Thoracic aorta (tissue), 2 donors: Measurements from ENCODE around the gene HMOX2. TPM values are rescaled to one million over a fixed set of nuclear protein-coding genes. Genes with fewer than 3 reads are reported as not detected.
A peak's percentile ranks its signal among the peaks of the same experiment; 100 is the strongest.

Experiments
- ATAC-seq: fragments of 150-250 bp; one replicate; pipeline ENCODE4 v1.8.0; 2017; ENCODE audit warnings: low read depth; ENCODE audit not compliant: insufficient number of reproducible peaks, low FRiP score
- DNase-seq: peaks from one replicate; pipeline ENCODE4 v3.0.0-alpha.2; 2020; ENCODE audit warnings: low spot score
- H3K27ac ChIP-seq, 2 donors: fragments of 200-600 bp; sonication (generic); 1 replicate in 1 of 2; 2 replicates in 1 of 2; pipeline ENCODE4 v1.5.1; 2016; ENCODE audit warnings: mild to moderate bottlenecking in 2 of 2, moderate library complexity in 2 of 2
- H3K27me3 ChIP-seq: fragments of 200-600 bp; sonication (generic); replicated peaks from 2 replicates; pipeline ENCODE4 v1.6.0; 2016; ENCODE audit warnings: mild to moderate bottlenecking; ENCODE audit not compliant: insufficient read depth
- H3K36me3 ChIP-seq: fragments of 200-600 bp; sonication (generic); one replicate; pipeline ENCODE4 v1.5.1; 2016
- H3K4me1 ChIP-seq, 2 donors: fragments of 200-600 bp; sonication (generic); 1 replicate in 1 of 2; 2 replicates in 1 of 2; pipeline versions ENCODE4 v1.5.1 to v1.6.0; 2016; ENCODE audit warnings: low read depth in 2 of 2, mild to moderate bottlenecking in 1 of 2; ENCODE audit not compliant: control insufficient read depth in 1 of 2
- H3K4me3 ChIP-seq: fragments of 200-600 bp; sonication (generic); 2 replicates; pipeline ENCODE4 v1.5.1; 2016; ENCODE audit warnings: mild to moderate bottlenecking
- H3K9me3 ChIP-seq: fragments of 200-600 bp; sonication (generic); 2 replicates; pipeline ENCODE4 v1.5.1; 2016
- CTCF ChIP-seq: fragments of 200-600 bp; sonication (generic); IDR thresholded peaks from one replicate; pipeline ENCODE4 v1.5.1; 2019; ENCODE audit warnings: antibody characterized with exemption
- total RNA-seq, 2 donors: library from RNA; depleted of rRNA; stranded (reverse); fragments of >200 nt; gene quantifications; one replicate each; pipeline versions ENCODE4 v1.1.0 to v1.2.3, GENCODE V29; 2016

Gene HMOX2
- total RNA-seq, 2 donors from 2014 or later: 35.3 to 43.5 TPM

GRCh38 chr16:4519274-4520058, 43.3 kb downstream of the HMOX2 start:
- ATAC-seq (no peak), DNase-seq (no peak)
- TF ChIP-seq CTCF: no peak
- H3K27me3 ChIP-seq: no peaks in the 10 kb centered on the region
- no peak overlapping the region for H3K4me3 ChIP-seq
- no peaks in the 10 kb centered on the region for H3K9me3 ChIP-seq
- H3K4me1 ChIP-seq: peaks cover 17 to 34% of the 10 kb centered on the region in 2 donors
- no peaks in the 10 kb centered on the region for H3K36me3 ChIP-seq
- no peak overlapping the region for H3K27ac ChIP-seq

GRCh38 chr16:4520913-4521312, 44.7 kb downstream of the HMOX2 start:
- TF ChIP-seq CTCF: no peak
- H3K4me1 ChIP-seq: peaks cover 7 to 19% of the 10 kb centered on the region in 2 donors
- no peaks in the 10 kb centered on the region for H3K27me3 ChIP-seq
- H3K9me3 ChIP-seq: no peaks in the 10 kb centered on the region
- H3K27ac ChIP-seq: no peak overlapping the region
- no peaks in the 10 kb centered on the region for H3K36me3 ChIP-seq
- DNase-seq (no peak), ATAC-seq (no peak)
- no peak overlapping the region for H3K4me3 ChIP-seq

- no peaks in the 10 kb centered on the region for H3K9me3 ChIP-seq
- H3K4me3 ChIP-seq: no peak overlapping the region
- DNase-seq (no peak), ATAC-seq (no peak)
- peaks cover 5 to 16% of the 10 kb centered on the region in 2 donors for H3K4me1 ChIP-seq
- peak overlapping the region in 1 of 2 donors; percentile 1 for H3K27ac ChIP-seq
- H3K27me3 ChIP-seq: no peaks in the 10 kb centered on the region
- H3K36me3 ChIP-seq: no peaks in the 10 kb centered on the region
- TF ChIP-seq CTCF: no peak
Measured at GRCh38 chr16:4522051-4522581, 45.9 kb downstream of the HMOX2 start.

GRCh38 chr16:4523686-4524085, 47.5 kb downstream of the HMOX2 start:
- TF ChIP-seq CTCF: no peak
- no peaks in the 10 kb centered on the region for H3K27me3 ChIP-seq
- H3K27ac ChIP-seq: no peak overlapping the region
- H3K9me3 ChIP-seq: no peaks in the 10 kb centered on the region
- H3K4me3 ChIP-seq: no peak overlapping the region
- ATAC-seq (no peak), DNase-seq (no peak)
- H3K36me3 ChIP-seq: no peaks in the 10 kb centered on the region
- H3K4me1 ChIP-seq: peaks cover 5 to 16% of the 10 kb centered on the region in 2 donors

GRCh38 chr16:4524571-4524970, 48.4 kb downstream of the HMOX2 start:
- TF ChIP-seq CTCF: no peak
- H3K4me1 ChIP-seq: peaks cover 12 to 24% of the 10 kb centered on the region in 2 donors
- H3K27ac ChIP-seq: no peak overlapping the region
- H3K27me3 ChIP-seq: no peaks in the 10 kb centered on the region
- no peak overlapping the region for H3K4me3 ChIP-seq
- no peaks in the 10 kb centered on the region for H3K9me3 ChIP-seq
- H3K36me3 ChIP-seq: no peaks in the 10 kb centered on the region
- no peak for ATAC-seq
- DNase-seq: no peak
